UCSD-AML1 (cell line): ENCODE measurements around the gene DDX23.

Experiments
- DNase-seq: peaks from one replicate; lab custom pipeline; 2025; ENCODE audit not compliant: unreplicated experiment; lab: John Stamatoyannopoulos, UW

DDX23 gene

GRCh38 chr12:48824905-48825304 lies 27.1 kb downstream of the DDX23 start:
- DNase-seq, result no peak

GRCh38 chr12:48824112-48824511 lies 27.9 kb downstream of the DDX23 start:
- DNase-seq, result no peak

GRCh38 chr12:48823281-48823680 lies 28.7 kb downstream of the DDX23 start:
- no peak for DNase-seq

GRCh38 chr12:48822711-48823110 lies 29.3 kb downstream of the DDX23 start:
- no peak for DNase-seq

GRCh38 chr12:48822139-48822538 lies 29.8 kb downstream of the DDX23 start:
- DNase-seq, result no peak

- no peak for DNase-seq
These were observed 31.8 kb downstream of the DDX23 start for GRCh38 chr12:48819986-48820725.

GRCh38 chr12:48818831-48819590 lies 33.0 kb downstream of the DDX23 start:
- no peak for DNase-seq

- DNase-seq, result peak; percentile 68
These were observed 33.8 kb downstream of the DDX23 start, which contains the start of gene CACNB3 for GRCh38 chr12:48817873-48818830. CACNB3 (plus strand) TSS chr12:48818496; CDS start chr12:48818930, 434 bp downstream.

- no peak for DNase-seq
These were observed 35.7 kb downstream of the DDX23 start for GRCh38 chr12:48816143-48816854.

GRCh38 chr12:48815126-48816110 lies 36.5 kb downstream of the DDX23 start:
- peak; percentile 80 for DNase-seq

GRCh38 chr12:48814262-48815125 lies 37.5 kb downstream of the DDX23 start:
- peak; percentile 90 for DNase-seq

- DNase-seq, result peak; percentile 56
These were observed 38.3 kb downstream of the DDX23 start for GRCh38 chr12:48813465-48814261.

GRCh38 chr12:48812389-48812788 lies 39.6 kb downstream of the DDX23 start:
- no peak for DNase-seq

- DNase-seq, result no peak
These were observed 40.4 kb downstream of the DDX23 start for GRCh38 chr12:48811437-48812090.

- DNase-seq, result no peak
These were observed 41.0 kb downstream of the DDX23 start for GRCh38 chr12:48810903-48811431.

- DNase-seq, result no peak
These were observed 44.0 kb downstream of the DDX23 start for GRCh38 chr12:48807981-48808380.

GRCh38 chr12:48803675-48804074 lies 48.3 kb downstream of the DDX23 start:
- no peak for DNase-seq
